NCI-H2081 treated with DMSO at 0.1 percent for 48 hours (cell line): ENCODE results near the gene CCL20.
"Not testable (repeated sequence)": the region's sequence is repeated elsewhere in the genome, so short reads cannot be mapped to it uniquely, and the experiment has no call there.

Experiments used
- DNase-seq: peaks from one replicate; lab custom pipeline; 2025; lab: John Stamatoyannopoulos, UW

The CCL20 gene, protein sequence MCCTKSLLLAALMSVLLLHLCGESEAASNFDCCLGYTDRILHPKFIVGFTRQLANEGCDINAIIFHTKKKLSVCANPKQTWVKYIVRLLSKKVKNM

DNA sequence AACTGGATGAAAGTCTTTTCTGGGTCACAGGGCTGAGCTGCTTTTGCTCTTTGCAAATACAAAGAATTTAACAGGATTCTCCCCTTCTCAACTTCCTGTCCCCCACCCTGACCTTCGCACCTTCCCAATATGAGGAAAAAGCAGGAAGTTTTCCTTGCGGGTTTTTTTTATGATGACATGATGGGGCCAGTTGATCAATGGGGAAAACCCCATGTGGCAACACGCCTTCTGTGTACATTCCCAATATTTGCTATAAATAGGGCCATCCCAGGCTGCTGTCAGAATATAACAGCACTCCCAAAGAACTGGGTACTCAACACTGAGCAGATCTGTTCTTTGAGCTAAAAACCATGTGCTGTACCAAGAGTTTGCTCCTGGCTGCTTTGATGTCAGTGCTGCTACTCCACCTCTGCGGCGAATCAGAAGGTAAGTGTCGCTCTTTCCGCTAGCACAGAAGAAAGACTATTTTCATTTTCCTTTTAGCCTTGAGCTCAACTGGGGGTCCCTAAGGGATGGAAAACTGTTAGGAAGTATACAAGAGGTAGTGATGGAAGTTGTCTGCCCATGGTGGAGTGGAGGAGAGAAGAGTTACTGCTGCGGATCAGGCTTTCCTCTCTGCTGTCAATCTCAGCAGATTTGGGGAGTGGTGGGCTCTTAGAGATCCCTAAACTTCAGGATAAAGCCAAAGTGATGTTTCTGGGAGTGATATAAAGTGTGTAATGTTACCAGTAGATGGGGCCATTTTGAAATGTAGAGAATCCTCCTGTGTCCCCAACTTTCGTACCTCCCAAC lies at the start of gene CCL20:
Gene CCL20, plus strand, starts transcription at position 281 of the 792 bp plus-strand sequence. Its CDS starts 70 bp downstream, at position 351.
- DNase-seq = no peak

DNA sequence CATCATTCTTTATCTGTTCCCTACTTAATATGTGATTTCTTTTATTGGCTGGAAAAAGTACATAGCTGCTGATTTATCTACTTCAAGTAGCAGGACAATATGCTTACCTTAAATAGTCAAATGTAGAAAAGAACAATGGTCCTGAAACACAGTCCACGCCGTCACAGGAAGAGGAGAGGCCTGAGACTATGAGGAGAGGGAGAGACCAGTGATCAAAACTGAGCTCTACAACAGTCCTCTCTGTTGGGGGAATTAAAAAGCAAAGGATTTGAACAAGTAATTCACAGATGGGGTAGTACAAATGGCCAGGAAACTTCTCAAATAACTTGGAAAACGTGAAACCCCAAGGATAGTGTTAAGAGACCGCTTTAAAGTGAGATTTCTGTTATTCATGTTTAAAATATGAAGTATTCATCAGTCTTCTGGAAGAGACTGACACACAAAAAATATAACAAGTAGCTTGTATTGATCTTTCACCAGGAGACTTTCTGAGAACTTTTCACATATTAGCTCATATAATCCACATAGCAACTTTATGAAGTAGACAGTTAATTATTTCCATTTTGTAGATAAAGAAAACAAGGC lies 47.8 kb upstream of the CCL20 start:
- no peak for DNase-seq

DNA sequence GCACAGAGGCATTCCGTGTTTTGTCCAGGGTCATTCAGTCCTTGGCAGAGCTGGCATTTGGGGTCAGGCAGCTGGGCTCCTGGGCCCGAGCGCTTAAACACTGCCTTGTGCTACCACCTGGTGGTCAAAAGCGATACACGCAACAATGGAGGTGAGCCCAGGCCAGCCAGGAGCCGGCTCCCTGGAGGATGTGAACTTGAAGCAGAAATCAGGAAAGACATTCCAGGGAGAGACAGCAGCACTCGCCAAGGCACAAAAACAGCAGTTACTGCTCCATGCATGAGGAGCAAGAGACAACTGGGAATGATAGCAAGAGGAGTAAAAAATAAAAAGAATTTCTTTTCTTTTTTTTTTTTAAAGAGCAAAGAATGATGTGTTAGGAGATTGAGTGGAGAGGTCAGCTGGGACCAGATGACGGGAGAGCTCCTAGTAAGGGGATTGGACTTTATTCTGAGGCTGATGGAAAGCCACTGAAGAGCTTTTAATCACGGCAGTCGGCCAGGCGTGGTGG lies 47.2 kb upstream of the CCL20 start:
- no peak for DNase-seq

DNA sequence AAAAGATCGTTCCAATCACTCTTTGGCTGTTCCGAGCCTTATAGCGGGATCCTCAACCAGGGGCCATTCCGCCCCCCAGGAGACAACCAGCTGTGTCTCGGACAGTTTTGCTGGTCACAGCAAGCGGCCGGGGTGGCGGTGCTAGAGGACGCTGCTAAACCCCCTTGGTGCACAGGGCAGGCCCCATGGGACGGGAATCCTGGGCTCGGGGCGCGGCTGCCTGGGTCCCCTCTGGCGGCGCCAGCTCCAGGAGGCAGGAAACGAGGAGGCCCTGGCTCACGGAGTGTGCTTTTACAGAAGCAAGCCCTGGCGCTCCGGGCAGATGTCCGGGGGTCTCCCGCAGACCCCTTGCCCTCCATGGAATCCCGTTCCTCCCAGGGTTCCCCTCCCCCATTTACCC lies 45.8 kb upstream of the CCL20 start:
- DNase-seq = no peak

DNA sequence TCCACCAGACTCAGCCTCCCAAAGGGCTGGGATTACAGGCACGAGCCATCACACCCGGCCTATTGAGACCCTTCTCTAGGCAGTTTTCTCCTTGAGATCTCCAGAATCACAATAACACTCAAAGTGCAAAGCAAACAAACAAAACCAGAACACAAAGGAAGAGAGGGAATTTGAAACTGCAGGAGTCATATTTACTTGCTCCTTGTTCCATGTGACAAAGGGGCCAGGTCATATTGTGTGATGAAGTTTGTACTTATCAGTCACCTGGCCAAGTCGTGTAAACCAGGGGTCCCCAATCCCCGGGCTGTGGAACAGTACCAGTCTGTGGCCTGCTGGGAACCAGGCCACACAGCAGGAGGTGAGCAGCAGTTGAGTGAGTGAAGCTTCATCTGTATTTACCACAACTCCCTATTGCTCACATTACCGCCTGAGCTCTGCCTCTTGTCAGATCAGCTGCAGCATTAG lies 41.4 kb upstream of the CCL20 start:
- no peak for DNase-seq

DNA sequence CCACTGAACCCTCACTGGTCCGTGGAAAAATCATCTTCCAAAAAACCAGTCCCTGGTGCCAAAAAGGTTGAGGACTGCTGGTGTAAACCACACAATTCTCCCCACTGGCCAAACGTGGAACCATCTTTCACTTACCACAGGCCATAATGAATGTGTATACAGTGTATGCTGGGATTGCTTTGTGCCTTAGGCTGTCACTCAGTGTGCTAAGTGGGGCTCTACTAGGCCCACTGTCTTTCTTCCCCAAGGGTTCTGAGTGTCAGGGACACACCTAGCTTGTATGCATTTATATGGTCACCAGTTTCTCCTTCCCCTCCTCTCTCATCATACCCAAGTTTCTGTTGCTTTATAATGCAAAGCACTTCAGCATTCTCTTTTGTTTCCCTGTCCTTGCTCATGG lies 40.7 kb upstream of the CCL20 start:
- DNase-seq = no peak

DNA sequence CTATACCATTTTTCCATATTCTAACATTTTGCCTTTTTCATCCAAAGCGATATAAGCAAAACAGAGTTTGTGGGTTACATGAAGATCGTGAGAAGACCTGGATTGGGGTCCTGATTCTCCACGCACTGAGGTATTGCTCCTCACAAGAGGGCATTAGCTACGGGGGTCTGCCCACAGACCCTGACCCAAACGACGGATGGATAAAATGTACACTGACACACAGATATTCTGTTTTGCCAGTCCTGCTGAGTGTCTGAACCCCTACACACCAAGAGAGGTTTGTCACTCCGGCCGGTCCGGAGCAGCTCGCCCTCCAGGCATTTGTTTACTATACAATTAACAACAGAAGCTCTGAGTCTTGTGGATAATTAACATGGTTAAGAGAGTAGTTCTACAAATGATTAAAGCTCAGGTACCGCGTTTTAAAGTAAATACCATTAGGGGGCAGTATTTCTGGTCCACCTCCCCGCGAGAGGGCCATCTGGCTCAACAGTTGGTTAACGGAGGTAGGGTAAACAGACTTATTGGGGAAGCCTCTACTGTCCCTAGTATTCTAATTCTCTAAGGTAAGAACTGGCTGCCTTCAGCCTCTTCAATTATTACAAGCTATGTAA lies 39.5 kb upstream of the CCL20 start:
- no peak for DNase-seq

DNA sequence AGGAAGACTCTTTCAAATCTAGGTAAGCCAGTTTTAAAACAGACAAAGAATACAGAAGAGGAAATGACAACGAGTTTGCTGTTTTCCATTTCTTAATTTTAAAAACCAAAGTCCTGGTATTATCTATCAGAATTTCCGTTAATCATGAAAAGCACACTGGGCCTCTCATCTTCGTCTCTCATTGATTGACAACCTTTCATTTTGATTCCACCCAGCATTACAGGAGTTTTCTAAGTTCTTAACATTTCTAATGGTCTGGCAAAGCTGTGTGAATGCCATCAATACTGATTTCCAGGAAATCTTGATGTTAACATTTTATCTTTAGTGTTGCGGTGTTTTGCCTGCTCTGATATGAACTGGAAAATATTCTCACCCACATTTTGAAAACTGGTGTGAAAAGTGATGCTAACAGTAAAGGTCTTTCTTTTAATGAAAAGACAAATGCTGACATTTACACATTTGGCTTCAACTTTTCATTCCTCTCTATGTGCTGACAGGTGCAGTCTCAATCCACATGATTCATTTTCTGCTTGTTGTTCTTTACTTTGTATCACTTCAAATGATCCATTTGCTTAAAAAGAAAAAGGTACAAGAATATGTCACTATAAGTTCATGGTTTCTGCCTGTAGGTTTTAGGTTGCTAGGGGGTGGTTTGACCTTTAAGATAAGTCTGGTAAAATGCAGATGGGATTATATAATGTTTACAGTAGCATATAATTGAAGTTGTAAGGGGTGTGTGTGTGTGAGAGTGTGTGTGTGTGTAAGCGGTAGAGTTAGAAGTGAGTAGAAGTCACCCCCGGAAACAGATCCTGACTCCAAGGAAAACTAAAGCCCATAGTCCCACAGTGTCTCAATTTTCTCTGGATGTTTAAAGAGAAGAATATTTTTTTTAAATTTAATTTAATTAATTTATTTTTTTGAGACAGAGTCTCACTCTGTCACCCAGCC lies 38.5 kb upstream of the CCL20 start:
- no peak for DNase-seq

DNA sequence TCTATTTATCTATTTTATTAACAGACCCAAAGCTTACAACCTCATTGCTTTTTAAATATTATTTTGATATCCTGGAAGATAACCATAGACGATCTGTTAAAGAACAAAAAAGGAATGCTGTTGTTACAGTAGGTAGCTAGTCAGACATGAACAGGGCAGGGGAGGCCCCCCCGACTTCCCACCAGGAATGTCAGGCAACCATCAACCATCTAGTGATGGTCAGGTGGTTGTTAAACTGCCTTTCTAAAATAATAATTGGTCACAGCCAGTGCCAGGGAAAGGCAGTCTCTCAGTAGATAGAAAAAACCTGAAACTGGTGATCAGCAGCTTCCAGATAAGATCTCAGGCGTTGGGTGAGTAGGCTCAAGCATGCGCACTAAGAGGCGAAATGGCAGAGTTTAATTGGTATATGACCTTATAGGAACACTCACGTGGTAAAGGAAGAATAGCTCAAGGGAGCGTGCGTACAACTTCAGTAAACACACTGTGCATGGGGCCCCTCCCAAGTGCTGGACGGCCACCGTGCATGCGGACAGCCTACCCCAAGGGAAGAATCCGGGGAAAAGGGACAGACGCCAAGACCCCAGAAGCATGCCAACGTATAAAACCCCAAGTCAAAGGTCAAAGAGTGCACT lies 32.5 kb upstream of the CCL20 start:
- no peak for DNase-seq

DNA sequence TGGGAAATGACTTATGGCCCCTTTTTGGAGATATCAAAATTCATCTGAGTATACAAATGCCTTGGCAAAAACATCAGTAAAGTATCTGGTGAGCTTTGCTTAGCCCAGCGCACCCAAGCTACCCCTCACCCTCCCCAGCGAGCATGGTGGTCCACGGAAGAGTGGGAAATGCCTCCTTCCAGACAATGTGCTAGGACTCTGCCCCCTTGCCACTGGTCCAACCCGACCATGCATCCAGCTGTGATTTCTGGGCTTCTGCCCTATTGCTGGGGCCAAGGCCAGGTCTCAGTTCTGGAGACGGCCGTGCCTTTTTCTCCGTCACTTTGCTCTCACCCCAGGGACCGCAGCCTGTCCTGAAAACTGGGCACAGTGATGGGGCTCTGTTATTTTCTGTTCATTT lies 31.8 kb upstream of the CCL20 start:
- DNase-seq = no peak

DNA sequence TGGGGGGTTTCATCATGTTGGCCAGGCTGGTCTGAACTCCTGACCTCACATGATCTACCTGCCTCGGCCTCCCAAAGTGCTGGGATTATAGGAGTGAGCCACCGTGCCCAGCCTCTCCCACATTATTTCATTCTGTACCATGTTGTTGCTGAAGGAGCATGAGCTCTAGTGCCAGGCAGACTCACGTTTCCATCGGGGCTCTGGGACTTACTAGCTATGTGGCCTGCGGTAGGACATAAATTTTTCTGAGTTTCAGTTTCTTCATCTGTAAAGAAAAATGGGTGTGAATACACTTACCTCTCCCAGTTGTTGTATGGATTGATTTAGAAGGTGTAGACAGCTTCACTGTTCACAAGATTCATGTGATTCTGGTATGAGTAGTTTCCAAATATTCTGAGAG lies 30.8 kb upstream of the CCL20 start:
- no peak for DNase-seq

DNA sequence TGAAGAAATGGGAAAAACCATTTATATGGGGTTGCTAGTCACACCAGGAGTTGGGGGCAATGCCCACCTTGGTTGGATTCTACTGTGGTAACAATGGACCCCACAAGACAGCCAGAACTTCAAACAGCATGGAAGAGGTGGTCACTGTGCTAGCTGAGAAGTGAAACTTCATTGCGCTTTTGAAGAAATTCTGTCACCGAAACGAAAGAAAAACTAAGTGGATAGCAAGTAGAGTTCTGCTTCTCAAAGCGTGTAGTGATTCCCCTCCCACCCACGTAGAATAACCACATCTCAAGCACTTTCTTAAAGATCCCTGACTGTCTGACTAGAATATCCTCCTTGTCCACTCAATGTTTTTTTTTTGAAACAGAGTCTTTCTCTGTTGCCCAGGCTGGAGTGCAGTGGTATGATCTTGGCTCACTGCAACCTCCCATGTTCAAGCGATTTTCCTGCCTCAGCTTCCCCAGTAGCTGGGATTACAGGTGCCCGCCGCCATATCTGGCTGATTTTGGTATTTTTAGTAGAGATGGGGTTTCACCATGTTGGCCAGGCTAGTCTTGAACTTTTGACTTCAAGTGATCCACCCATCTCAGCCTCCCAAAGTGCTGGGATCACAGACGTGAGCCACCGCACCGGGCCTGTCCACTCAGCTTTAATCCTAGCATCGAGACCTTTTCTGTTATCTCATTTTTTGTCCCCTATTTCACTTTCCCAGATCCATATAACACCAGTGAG lies 30.1 kb upstream of the CCL20 start:
- no peak for DNase-seq

DNA sequence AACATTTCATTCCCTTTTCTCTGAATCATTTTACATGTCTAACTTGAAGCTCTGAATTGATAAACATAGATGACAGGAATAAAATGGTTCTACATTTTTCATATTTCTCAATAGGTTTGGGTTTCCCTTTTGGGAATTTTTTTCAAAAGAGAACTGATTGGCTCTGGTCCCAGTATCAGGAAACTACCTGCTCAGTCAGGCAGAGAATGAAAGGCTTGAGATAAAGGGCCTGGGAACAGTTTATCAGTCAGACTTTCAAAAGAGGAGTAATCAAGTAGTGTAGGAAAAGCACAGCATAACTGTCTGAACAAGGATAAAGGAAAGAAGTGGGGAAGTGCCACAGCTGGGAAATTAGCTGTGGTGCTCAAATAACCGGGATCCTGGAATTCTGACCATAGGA lies 28.3 kb upstream of the CCL20 start:
- DNase-seq = no peak

DNA sequence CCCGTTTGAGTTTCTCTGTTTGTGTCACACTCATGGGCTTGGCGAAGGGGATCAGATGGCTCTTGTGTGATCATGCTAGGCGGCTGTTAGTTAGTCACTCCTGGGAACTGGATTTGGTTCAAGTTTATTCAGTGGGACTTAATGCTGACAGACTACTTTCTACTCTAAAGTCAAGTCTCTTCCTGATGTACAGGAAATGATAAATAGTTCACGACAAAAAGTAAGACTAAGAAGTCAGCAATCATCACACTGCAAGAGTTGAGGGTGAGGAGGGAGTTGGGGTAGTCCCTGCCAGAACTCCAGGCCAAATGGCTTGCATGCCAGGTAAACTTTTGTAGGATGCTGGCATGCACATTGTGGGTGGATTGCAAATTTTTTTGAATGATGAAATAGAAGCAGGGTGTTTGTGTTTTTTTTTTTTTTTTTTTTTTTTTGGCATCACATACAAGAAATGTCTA lies 25.1 kb upstream of the CCL20 start:
- no peak for DNase-seq

DNA sequence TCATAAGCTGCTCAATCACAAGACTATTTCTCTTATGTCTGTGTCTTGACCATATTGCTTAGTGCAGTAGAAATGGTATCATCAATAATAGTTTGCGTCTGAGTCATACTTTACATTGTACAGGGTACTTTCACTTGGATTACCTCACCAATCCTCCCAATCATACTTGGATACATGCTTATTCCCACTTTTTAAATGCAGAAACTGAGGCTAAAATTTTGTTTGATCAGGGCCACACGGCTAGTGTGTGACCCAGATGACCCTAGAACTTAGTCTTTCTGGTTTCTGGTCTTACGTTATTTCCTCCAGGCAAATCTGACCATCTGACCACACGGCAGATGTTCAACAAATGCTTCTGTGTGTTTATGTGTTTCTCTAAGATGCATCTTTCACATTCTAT lies 23.8 kb upstream of the CCL20 start:
- no peak for DNase-seq

DNA sequence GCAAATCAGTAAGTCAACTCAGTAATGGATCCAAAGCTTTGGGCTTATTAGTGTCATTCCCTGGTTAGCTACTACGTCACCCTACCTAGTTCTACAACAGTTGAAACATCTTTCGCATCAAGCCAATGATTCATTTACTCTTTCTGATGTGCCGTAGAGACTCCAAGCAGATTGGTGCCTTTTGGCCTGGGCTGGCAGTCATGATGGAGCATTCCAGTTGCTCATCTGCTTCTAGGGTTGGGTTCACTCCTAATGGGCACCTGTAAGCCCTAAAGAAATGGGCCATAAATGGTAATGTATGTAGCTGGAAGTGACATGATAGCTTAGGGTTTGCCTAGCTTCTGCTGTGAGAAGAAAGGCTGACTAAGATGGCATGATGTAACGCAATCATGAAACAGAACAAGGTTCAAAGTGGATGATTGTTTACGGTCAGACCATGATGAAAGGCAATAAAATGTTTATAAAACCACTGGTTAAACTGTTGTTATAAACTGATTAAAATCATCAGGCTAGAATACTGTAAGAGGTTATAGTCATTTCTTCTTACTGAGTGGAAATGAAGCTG lies 20.4 kb upstream of the CCL20 start:
- no peak for DNase-seq

DNA sequence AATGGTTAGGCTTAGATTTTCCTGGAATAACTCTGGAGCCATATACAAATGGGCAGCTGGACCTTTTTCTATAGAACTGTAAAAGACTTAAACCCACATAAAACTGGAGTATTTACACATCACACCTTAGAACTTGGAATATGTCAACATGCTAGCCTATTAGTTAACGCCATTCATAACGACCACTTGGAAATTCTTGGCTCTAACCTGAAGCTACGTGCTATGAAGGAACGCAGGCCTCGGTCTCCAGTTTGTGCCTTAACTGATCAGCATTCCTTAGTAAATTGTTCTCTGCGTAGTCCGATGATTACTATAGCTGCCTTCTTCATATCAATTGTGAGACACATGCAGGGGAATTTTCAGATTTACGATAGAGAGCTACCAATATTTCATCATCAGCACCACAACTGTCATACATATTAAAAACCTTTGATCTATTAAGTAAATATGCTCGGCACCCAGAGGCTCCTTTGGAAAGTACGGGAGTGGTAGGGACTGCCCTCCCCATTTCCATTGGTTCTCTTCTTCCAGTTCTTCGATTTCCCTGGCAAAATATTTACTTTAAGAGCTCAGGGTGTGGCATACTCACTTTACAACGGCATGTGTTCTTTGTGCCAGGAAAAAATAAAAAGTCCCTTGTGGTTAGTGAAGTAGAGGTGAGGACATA lies 17.5 kb upstream of the CCL20 start:
- no peak for DNase-seq

DNA sequence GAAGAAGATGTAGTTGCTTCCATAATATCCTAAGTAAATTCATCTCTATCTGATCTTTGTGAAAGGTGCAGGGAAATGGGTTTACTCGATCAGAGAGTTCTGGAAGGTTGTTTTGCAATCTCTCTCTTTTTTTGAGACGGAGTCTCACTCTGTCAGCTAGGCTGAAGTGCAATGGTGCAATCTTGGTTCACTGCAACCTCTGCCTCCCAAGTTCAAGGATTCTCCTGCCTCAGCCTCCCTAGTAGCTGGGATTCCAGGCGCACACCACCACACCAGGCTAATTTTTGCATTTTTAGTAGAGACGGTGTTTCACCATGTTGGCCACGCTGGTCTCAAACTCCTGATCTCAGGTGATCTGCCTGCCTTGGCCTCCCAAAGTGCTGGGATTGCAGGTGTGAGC lies 16.9 kb upstream of the CCL20 start:
- not testable (repeated sequence) for DNase-seq

DNA sequence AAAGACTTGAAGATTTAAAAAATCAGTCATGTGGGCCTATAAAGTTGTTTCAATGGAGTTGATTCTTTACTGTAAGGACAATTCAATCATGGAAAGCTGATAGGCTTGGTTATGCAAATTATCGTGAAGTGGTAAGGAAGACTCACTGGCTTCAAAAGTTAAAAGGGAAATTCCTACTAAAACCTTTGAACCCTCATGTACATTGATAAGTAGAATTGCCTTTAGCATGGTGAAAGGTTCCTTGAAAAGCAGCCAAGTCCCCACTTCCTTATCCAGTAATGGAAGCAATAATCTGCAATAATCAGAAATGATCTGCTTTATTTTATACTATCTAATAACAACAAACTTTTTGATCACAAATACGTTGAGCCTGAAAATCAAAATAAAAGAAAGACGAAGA lies 14.4 kb upstream of the CCL20 start:
- no peak for DNase-seq

DNA sequence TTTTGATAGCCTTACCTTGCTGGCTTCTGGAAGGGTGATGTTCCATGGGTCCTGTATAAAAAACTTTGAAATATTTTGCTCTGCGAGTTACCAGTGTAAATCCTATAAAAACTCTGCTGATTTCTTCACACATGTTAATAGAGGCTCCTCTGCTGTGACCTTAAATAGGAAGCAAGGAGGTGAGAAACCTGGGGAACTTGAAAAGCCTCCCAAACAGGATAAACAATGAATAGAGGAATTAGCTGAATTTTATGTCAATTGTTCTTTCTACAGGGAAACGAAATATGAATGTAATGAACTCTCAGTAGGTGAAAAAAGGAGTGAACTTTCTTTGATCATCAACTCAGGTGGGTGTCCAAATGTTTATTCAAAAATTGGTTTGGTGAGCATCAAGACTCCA lies 10.8 kb upstream of the CCL20 start:
- DNase-seq = no peak
